Adipocyte (in vitro differentiated cells): Measurements from ENCODE around the gene DENND1C.

Experiments
- DNase-seq: peaks from one replicate; pipeline ENCODE4 v3.0.0-alpha.2; 2015; ENCODE audit warnings: low read depth
- H3K27me3 ChIP-seq: replicated peaks from 2 replicates; pipeline ENCODE4 v1.7.0; 2013; ENCODE audit warnings: mild to moderate bottlenecking, low read length, moderate library complexity; ENCODE audit not compliant: control insufficient read depth, insufficient read depth
- H3K36me3 ChIP-seq: 2 replicates; pipeline ENCODE4 v1.7.0; 2013; ENCODE audit warnings: low read length, mild to moderate bottlenecking, moderate library complexity; ENCODE audit not compliant: control insufficient read depth, insufficient read depth, severe bottlenecking
- H3K4me1 ChIP-seq: 2 replicates; pipeline ENCODE4 v1.7.0; 2013; ENCODE audit warnings: mild to moderate bottlenecking, low read length, moderate library complexity; ENCODE audit not compliant: control insufficient read depth, insufficient read depth
- H3K4me3 ChIP-seq: 2 replicates; pipeline ENCODE4 v1.7.0; 2013; ENCODE audit warnings: mild to moderate bottlenecking, low read length, moderate library complexity
- H3K9ac ChIP-seq: 2 replicates; pipeline ENCODE4 v1.7.0; 2013; ENCODE audit warnings: mild to moderate bottlenecking, low read length, moderate library complexity
- H3K9me3 ChIP-seq: 2 replicates; pipeline ENCODE4 v1.7.0; 2013; ENCODE audit warnings: mild to moderate bottlenecking, low read length, moderate library complexity; ENCODE audit not compliant: control insufficient read depth

Gene DENND1C

GRCh38 chr19:6475321-6476108 lies 6.1 kb downstream of the DENND1C start:
- no peak overlapping the region for H3K4me3 ChIP-seq
- H3K4me1 ChIP-seq: no peaks in the 10 kb centered on the region
- no peak overlapping the region for H3K9ac ChIP-seq
- no peaks in the 10 kb centered on the region for H3K9me3 ChIP-seq
- no peak for DNase-seq
- no peaks in the 10 kb centered on the region for H3K36me3 ChIP-seq
- peaks cover 21% of the 10 kb centered on the region for H3K27me3 ChIP-seq

- Histone ChIP-seq H3K36me3 (no peaks in the 10 kb centered on the region), H3K9ac (no peak overlapping the region), H3K27me3 (peaks cover 22% of the 10 kb centered on the region), H3K9me3 (no peaks in the 10 kb centered on the region), H3K4me1 (no peaks in the 10 kb centered on the region), H3K4me3 (no peak overlapping the region)
- DNase-seq: no peak
Measured at GRCh38 chr19:6473647-6474046, 7.9 kb downstream of the DENND1C start.

GRCh38 chr19:6472713-6473112 lies 8.9 kb downstream of the DENND1C start:
- Histone ChIP-seq H3K4me3 (no peak overlapping the region), H3K4me1 (no peaks in the 10 kb centered on the region), H3K9me3 (no peaks in the 10 kb centered on the region), H3K27me3 (peaks cover 29% of the 10 kb centered on the region), H3K36me3 (no peaks in the 10 kb centered on the region), H3K9ac (no peak overlapping the region)
- no peak for DNase-seq

- no peaks in the 10 kb centered on the region for H3K36me3 ChIP-seq
- peaks cover 23% of the 10 kb centered on the region for H3K27me3 ChIP-seq
- no peak overlapping the region for H3K4me3 ChIP-seq
- H3K4me1 ChIP-seq: no peaks in the 10 kb centered on the region
- H3K9me3 ChIP-seq: no peaks in the 10 kb centered on the region
- DNase-seq: no peak
- no peak overlapping the region for H3K9ac ChIP-seq
Measured at GRCh38 chr19:6471076-6471475, 10.5 kb downstream of the DENND1C start.

GRCh38 chr19:6470173-6470572 lies 11.4 kb downstream of the DENND1C start:
- H3K4me1 ChIP-seq: no peaks in the 10 kb centered on the region
- no peak for DNase-seq
- peaks cover 20% of the 10 kb centered on the region for H3K27me3 ChIP-seq

GRCh38 chr19:6467384-6467783 lies 14.2 kb downstream of the DENND1C start:
- H3K9me3 ChIP-seq: no peaks in the 10 kb centered on the region
- H3K4me3 ChIP-seq: no peak overlapping the region
- no peaks in the 10 kb centered on the region for H3K36me3 ChIP-seq
- no peak overlapping the region for H3K9ac ChIP-seq
- H3K27me3 ChIP-seq: peaks cover 28% of the 10 kb centered on the region
- DNase-seq: no peak
- no peaks in the 10 kb centered on the region for H3K4me1 ChIP-seq

More at GRCh38 chr19:6470173-6470572, 11.4 kb downstream of the DENND1C start:
- Histone ChIP-seq H3K4me3 (no peak overlapping the region), H3K9ac (no peak overlapping the region), H3K9me3 (no peaks in the 10 kb centered on the region), H3K36me3 (no peaks in the 10 kb centered on the region)

- Histone ChIP-seq H3K36me3 (no peaks in the 10 kb centered on the region), H3K4me1 (no peaks in the 10 kb centered on the region), H3K4me3 (no peak overlapping the region), H3K27me3 (peaks cover 33% of the 10 kb centered on the region), H3K9ac (no peak overlapping the region), H3K9me3 (no peaks in the 10 kb centered on the region)
- DNase-seq: no peak
Measured at GRCh38 chr19:6466526-6467248, 14.9 kb downstream of the DENND1C start.

GRCh38 chr19:6465663-6466062 lies 15.9 kb downstream of the DENND1C start:
- peaks cover under 1% of the 10 kb centered on the region for H3K4me1 ChIP-seq
- H3K9me3 ChIP-seq: no peaks in the 10 kb centered on the region
- no peak for DNase-seq
- no peak overlapping the region for H3K4me3 ChIP-seq
- H3K36me3 ChIP-seq: no peaks in the 10 kb centered on the region
- no peak overlapping the region for H3K9ac ChIP-seq
- peaks cover 33% of the 10 kb centered on the region for H3K27me3 ChIP-seq

GRCh38 chr19:6465006-6465405 lies 16.6 kb downstream of the DENND1C start:
- Histone ChIP-seq H3K9ac (no peak overlapping the region), H3K36me3 (no peaks in the 10 kb centered on the region), H3K27me3 (peaks cover 33% of the 10 kb centered on the region), H3K4me3 (no peak overlapping the region), H3K9me3 (no peaks in the 10 kb centered on the region), H3K4me1 (peaks cover 5% of the 10 kb centered on the region)
- DNase-seq: no peak

GRCh38 chr19:6464070-6464873 lies 17.3 kb downstream of the DENND1C start, which contains the start of gene CRB3:
TSS of gene CRB3 (plus strand) at chr19:6464271. CDS start at chr19:6464702, 431 bp downstream.
- Histone ChIP-seq H3K27me3 (peaks cover 33% of the 10 kb centered on the region), H3K9ac (no peak within 1 kb of the TSS), H3K4me1 (peaks cover 8% of the 10 kb centered on the region), H3K9me3 (no peaks in the 10 kb centered on the region), H3K36me3 (no peaks in the 10 kb centered on the region), H3K4me3 (no peak within 1 kb of the TSS)
- no peak for DNase-seq
